Esophagus (tissue), 2 donors: Measurements from ENCODE around the gene HSPA13. TPM values are rescaled to one million over a fixed set of nuclear protein-coding genes. Genes with fewer than 3 reads are reported as not detected.
A peak's percentile ranks its signal among the peaks of the same experiment; 100 is the strongest.

Source experiments
- H3K27ac ChIP-seq, 2 donors: one replicate each; pipeline ENCODE4 v1.5.1; 2013; ENCODE audit warnings: low read depth in 2 of 2, mild to moderate bottlenecking in 2 of 2, inconsistent platforms in 1 of 2, low read length in 1 of 2, moderate library complexity in 1 of 2
- H3K27me3 ChIP-seq, 2 donors: one replicate each; pipeline ENCODE4 v1.6.1; 2013; ENCODE audit warnings: low read length in 2 of 2, control low read depth in 1 of 2, mild to moderate bottlenecking in 1 of 2; ENCODE audit not compliant: insufficient read depth in 2 of 2, control insufficient read depth in 1 of 2
- H3K36me3 ChIP-seq, 2 donors: one replicate each; pipeline ENCODE4 v1.6.1; 2013; ENCODE audit warnings: low read length in 1 of 2; ENCODE audit not compliant: control insufficient read depth in 2 of 2, insufficient read depth in 2 of 2
- H3K4me1 ChIP-seq, 2 donors: one replicate each; pipeline ENCODE4 v1.6.1; 2013; ENCODE audit warnings: low read length in 1 of 2; ENCODE audit not compliant: control insufficient read depth in 2 of 2, insufficient read depth in 2 of 2
- H3K4me3 ChIP-seq, 2 donors: one replicate each; pipeline ENCODE4 v1.5.1; 2013; ENCODE audit warnings: low read length in 2 of 2, mild to moderate bottlenecking in 2 of 2, low read depth in 1 of 2, moderate library complexity in 1 of 2
- H3K9me3 ChIP-seq, 2 donors: one replicate each; pipeline ENCODE4 v1.6.1; 2013; ENCODE audit warnings: mild to moderate bottlenecking in 2 of 2, low read depth in 1 of 2, low read length in 1 of 2, moderate library complexity in 1 of 2; ENCODE audit not compliant: control insufficient read depth in 2 of 2, insufficient read depth in 1 of 2
- WGBS, 2 donors: extraction: QIAGEN DNeasy Blood & Tissue Kit; methylation state at CpG; one replicate each; pipeline ENCODE4 v1.1.7; 2013; 5-methylcytosine and 5-hydroxymethylcytosine counted together
- polyA plus RNA-seq, 2 donors: library from polyadenylated mRNA; stranded (reverse); fragments of 200-250 nt; gene quantifications; one replicate each; pipeline ENCODE4 v1.2.3, GENCODE V29; 2013
- donor health status: healthy with polysubstance abuse.
- donor health status: Bipolar disorder and iron deficiency.

The HSPA13 gene
- polyA plus RNA-seq, 2 donors: 1.4 to 3.8 TPM

GRCh38 chr21:14383596-14384180 lies 742 bp upstream of the HSPA13 start:
- 5% methylated on average over 21 of the region's 21 CpGs for WGBS, 2 donors
- no peaks in the 10 kb centered on the region for H3K9me3 ChIP-seq

GRCh38 chr21:14382486-14382834 lies 486 bp downstream of the HSPA13 start:
- H3K36me3 ChIP-seq: peaks cover 0 to 1% of the 10 kb centered on the region in 2 donors
- no peaks in the 10 kb centered on the region for H3K4me1 ChIP-seq

More at GRCh38 chr21:14383596-14384180, 742 bp upstream of the HSPA13 start:
- peak overlapping the region; percentile 61 to 92 for H3K4me3 ChIP-seq
- peak overlapping the region; percentile 83 to 86 for H3K27ac ChIP-seq
- no peaks in the 10 kb centered on the region for H3K4me1 ChIP-seq
- no peaks in the 10 kb centered on the region for H3K36me3 ChIP-seq
- no peaks in the 10 kb centered on the region for H3K27me3 ChIP-seq

GRCh38 chr21:14376854-14377253 lies 6.1 kb downstream of the HSPA13 start:
- Histone ChIP-seq H3K4me1 (no peaks in the 10 kb centered on the region), H3K27me3 (no peaks in the 10 kb centered on the region), H3K36me3 (peaks cover 0 to 2% of the 10 kb centered on the region in 2 donors), H3K9me3 (no peaks in the 10 kb centered on the region), H3K27ac (no peak overlapping the region), H3K4me3 (no peak overlapping the region)
- WGBS, 2 donors: 93 to 100% methylated on average over 2 of the region's 2 CpGs

More at GRCh38 chr21:14382486-14382834, 486 bp downstream of the HSPA13 start:
- no peaks in the 10 kb centered on the region for H3K9me3 ChIP-seq
- no peaks in the 10 kb centered on the region for H3K27me3 ChIP-seq
- 0 to 1% methylated on average over 9 of the region's 9 CpGs for WGBS, 2 donors
- peak overlapping the region; percentile 92 to 93 for H3K4me3 ChIP-seq
- peak overlapping the region in 1 of 2 donors; percentile 85 for H3K27ac ChIP-seq

GRCh38 chr21:14366998-14367397 lies 15.9 kb downstream of the HSPA13 start:
- Histone ChIP-seq H3K36me3 (no peaks in the 10 kb centered on the region), H3K4me3 (no peak overlapping the region), H3K27me3 (no peaks in the 10 kb centered on the region), H3K9me3 (no peaks in the 10 kb centered on the region), H3K4me1 (no peaks in the 10 kb centered on the region), H3K27ac (no peak overlapping the region)
- WGBS, 2 donors: 84 to 87% methylated on average over 3 of the region's 3 CpGs

GRCh38 chr21:14361958-14362357 lies 21.0 kb downstream of the HSPA13 start:
- Histone ChIP-seq H3K9me3 (no peaks in the 10 kb centered on the region), H3K4me3 (no peak overlapping the region), H3K27ac (no peak overlapping the region), H3K27me3 (no peaks in the 10 kb centered on the region), H3K4me1 (no peaks in the 10 kb centered on the region), H3K36me3 (no peaks in the 10 kb centered on the region)
- 35 to 46% methylated on average over 3 of the region's 3 CpGs for WGBS, 2 donors

- no peaks in the 10 kb centered on the region for H3K9me3 ChIP-seq
- no peaks in the 10 kb centered on the region for H3K4me1 ChIP-seq
- H3K4me3 ChIP-seq: no peak overlapping the region
- 63 to 66% methylated on average over 1 of the region's 1 CpG for WGBS, 2 donors
- no peaks in the 10 kb centered on the region for H3K27me3 ChIP-seq
- no peaks in the 10 kb centered on the region for H3K36me3 ChIP-seq
- no peak overlapping the region for H3K27ac ChIP-seq
Measured at GRCh38 chr21:14358775-14359174, 24.2 kb downstream of the HSPA13 start.

GRCh38 chr21:14356746-14357145 lies 26.2 kb downstream of the HSPA13 start:
- Histone ChIP-seq H3K27me3 (no peaks in the 10 kb centered on the region), H3K27ac (peak overlapping the region in 1 of 2 donors; percentile 7), H3K36me3 (no peaks in the 10 kb centered on the region), H3K4me1 (no peaks in the 10 kb centered on the region), H3K4me3 (no peak overlapping the region), H3K9me3 (no peaks in the 10 kb centered on the region)
- 41 to 63% methylated on average over 4 of the region's 4 CpGs for WGBS, 2 donors

GRCh38 chr21:14354515-14354914 lies 28.4 kb downstream of the HSPA13 start:
- Histone ChIP-seq H3K4me3 (no peak overlapping the region), H3K9me3 (no peaks in the 10 kb centered on the region), H3K4me1 (no peaks in the 10 kb centered on the region), H3K27me3 (no peaks in the 10 kb centered on the region), H3K36me3 (no peaks in the 10 kb centered on the region), H3K27ac (no peak overlapping the region)

- H3K4me1 ChIP-seq: no peaks in the 10 kb centered on the region
- H3K9me3 ChIP-seq: no peaks in the 10 kb centered on the region
- no peak overlapping the region for H3K27ac ChIP-seq
- no peaks in the 10 kb centered on the region for H3K27me3 ChIP-seq
- 63 to 74% methylated on average over 1 of the region's 1 CpG for WGBS, 2 donors
- no peaks in the 10 kb centered on the region for H3K36me3 ChIP-seq
- no peak overlapping the region for H3K4me3 ChIP-seq
Measured at GRCh38 chr21:14353726-14354125, 29.2 kb downstream of the HSPA13 start.

GRCh38 chr21:14353231-14353630 lies 29.7 kb downstream of the HSPA13 start:
- Histone ChIP-seq H3K9me3 (no peaks in the 10 kb centered on the region), H3K27ac (no peak overlapping the region), H3K36me3 (no peaks in the 10 kb centered on the region), H3K4me3 (no peak overlapping the region), H3K27me3 (no peaks in the 10 kb centered on the region), H3K4me1 (no peaks in the 10 kb centered on the region)
